Measurements from ENCODE around the gene TRPC3.

The TRPC3 gene

DNA sequence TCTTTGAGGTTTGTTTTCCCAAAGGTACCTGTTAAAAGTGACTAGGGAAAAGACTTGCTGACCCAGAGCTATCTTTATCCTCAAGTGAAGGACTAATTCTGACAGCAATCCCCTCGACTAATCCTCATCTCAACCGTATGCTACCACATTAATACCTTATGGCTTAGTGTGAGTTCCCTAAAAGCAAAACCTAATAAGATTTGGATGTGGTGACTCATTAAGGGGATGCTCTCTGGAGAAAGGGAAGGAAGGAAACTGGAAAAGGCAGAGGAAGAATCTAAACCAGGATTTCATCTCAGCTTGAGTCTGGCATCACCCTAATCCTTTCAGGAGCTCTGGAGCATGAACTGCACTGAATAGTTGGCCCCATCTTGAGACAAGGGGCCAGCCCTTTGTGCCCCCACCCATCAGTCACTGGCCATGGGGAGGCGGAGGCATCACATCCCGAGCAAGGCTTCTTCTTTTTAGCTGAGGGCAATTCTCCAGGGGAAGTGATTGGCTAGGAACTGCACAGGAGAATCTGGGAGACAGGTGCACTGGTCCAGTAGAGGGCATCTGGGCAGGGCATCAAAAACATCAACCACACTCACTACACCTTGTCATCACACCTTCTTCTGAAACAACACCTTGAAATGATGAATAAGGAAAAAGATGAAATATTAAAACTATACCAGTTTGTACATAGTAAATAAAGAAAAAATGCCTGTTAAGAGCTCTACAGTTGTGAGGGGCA is 74.7 kb downstream of the TRPC3 start:
- Histone ChIP-seq H4K91ac (ENCODE audit: low read depth, low read length) (no peak overlapping the region), H3K4me1 (ENCODE audit: control insufficient read depth in 1 of 2, insufficient read depth in 2 of 2, low read length in 2 of 2) (no peaks in the 10 kb centered on the region), H4K12ac (ENCODE audit: low read depth, low read length) (no peak overlapping the region), H2BK120ac (ENCODE audit: insufficient read depth, low read length, poor library complexity) (no peak overlapping the region), H3K27me3 (ENCODE audit: insufficient read depth, low read length) (no peaks in the 10 kb centered on the region), H3K36me3 (ENCODE audit: control insufficient read depth in 1 of 2, insufficient read depth in 2 of 2, low read length in 2 of 2) (no peaks in the 10 kb centered on the region), H3K4me3 (ENCODE audit: low read depth, low read length) (no peak overlapping the region), H3K4ac (ENCODE audit: low read depth, low read length) (no peak overlapping the region), H3K79me1 (ENCODE audit: low read length) (no peaks in the 10 kb centered on the region), H2BK5ac (ENCODE audit: low read depth, low read length, poor library complexity) (no peak overlapping the region), H3K9me3 (ENCODE audit: insufficient read depth, low read depth, low read length) (no peaks in the 10 kb centered on the region), H3K9ac (ENCODE audit: low read length) (no peak overlapping the region), H3K79me2 (ENCODE audit: control insufficient read depth, insufficient read depth, low read length, poor library complexity) (no peaks in the 10 kb centered on the region), H3K23ac (ENCODE audit: low read length) (no peak overlapping the region), H3K4me2 (ENCODE audit: low read length) (no peak overlapping the region), H4K8ac (ENCODE audit: low read depth, low read length) (no peak overlapping the region), H3K27ac (ENCODE audit: low read depth, low read length) (no peak overlapping the region), H2BK12ac (ENCODE audit: low read length) (no peak overlapping the region), H3K14ac (ENCODE audit: low read length) (no peak overlapping the region), H3K18ac (ENCODE audit: low read length) (no peak overlapping the region), H2AK5ac (ENCODE audit: low read length) (no peak overlapping the region), H2AFZ (ENCODE audit: insufficient read depth, low read length, poor library complexity) (no peak overlapping the region)
- DNase-seq = no peak
- WGBS (ENCODE audit: extremely low coverage, insufficient coverage, insufficient read length) = no CpG with 5 or more reads among the region's 4 CpGs

GRCh38 chr4:121876070-121876469 is 75.8 kb downstream of the TRPC3 start:
- Histone ChIP-seq H2AFZ (ENCODE audit: insufficient read depth, low read length, poor library complexity) (no peak overlapping the region), H3K27ac (ENCODE audit: low read depth, low read length) (no peak overlapping the region), H3K27me3 (ENCODE audit: insufficient read depth, low read length) (no peaks in the 10 kb centered on the region), H3K14ac (ENCODE audit: low read length) (no peak overlapping the region), H3K23ac (ENCODE audit: low read length) (no peak overlapping the region), H4K12ac (ENCODE audit: low read depth, low read length) (no peak overlapping the region), H3K4me1 (ENCODE audit: control insufficient read depth in 1 of 2, insufficient read depth in 2 of 2, low read length in 2 of 2) (no peaks in the 10 kb centered on the region), H3K79me2 (ENCODE audit: control insufficient read depth, insufficient read depth, low read length, poor library complexity) (no peaks in the 10 kb centered on the region), H3K4me2 (ENCODE audit: low read length) (no peak overlapping the region), H3K4ac (ENCODE audit: low read depth, low read length) (no peak overlapping the region), H3K79me1 (ENCODE audit: low read length) (no peaks in the 10 kb centered on the region), H4K8ac (ENCODE audit: low read depth, low read length) (no peak overlapping the region), H2BK120ac (ENCODE audit: insufficient read depth, low read length, poor library complexity) (no peak overlapping the region), H3K4me3 (ENCODE audit: low read depth, low read length) (no peak overlapping the region), H3K9ac (ENCODE audit: low read length) (no peak overlapping the region), H3K36me3 (ENCODE audit: control insufficient read depth in 1 of 2, insufficient read depth in 2 of 2, low read length in 2 of 2) (no peaks in the 10 kb centered on the region), H2AK5ac (ENCODE audit: low read length) (no peak overlapping the region), H2BK12ac (ENCODE audit: low read length) (no peak overlapping the region), H4K91ac (ENCODE audit: low read depth, low read length) (no peak overlapping the region), H2BK5ac (ENCODE audit: low read depth, low read length, poor library complexity) (no peak overlapping the region), H3K9me3 (ENCODE audit: insufficient read depth, low read depth, low read length) (no peaks in the 10 kb centered on the region), H3K18ac (ENCODE audit: low read length) (no peak overlapping the region)
- DNase-seq = no peak
- WGBS (ENCODE audit: extremely low coverage, insufficient coverage, insufficient read length) = no CpG with 5 or more reads among the region's 6 CpGs

GRCh38 chr4:121875652-121876051 is 76.2 kb downstream of the TRPC3 start:
- no peak overlapping the region for H2BK5ac ChIP-seq (ENCODE audit: low read depth, low read length, poor library complexity)
- H3K9ac ChIP-seq (ENCODE audit: low read length) = no peak overlapping the region
- H3K18ac ChIP-seq (ENCODE audit: low read length) = no peak overlapping the region
- no peak overlapping the region for H3K27ac ChIP-seq (ENCODE audit: low read depth, low read length)
- whole genome bisulfite sequencing (ENCODE audit: extremely low coverage, insufficient coverage, insufficient read length) = no CpG with 5 or more reads among the region's 2 CpGs
- H3K4ac ChIP-seq (ENCODE audit: low read depth, low read length) = no peak overlapping the region
- no peak overlapping the region for H4K12ac ChIP-seq (ENCODE audit: low read depth, low read length)
- no peaks in the 10 kb centered on the region for H3K9me3 ChIP-seq (ENCODE audit: insufficient read depth, low read depth, low read length)
- H2BK120ac ChIP-seq (ENCODE audit: insufficient read depth, low read length, poor library complexity) = no peak overlapping the region
- no peaks in the 10 kb centered on the region for H3K79me2 ChIP-seq (ENCODE audit: control insufficient read depth, insufficient read depth, low read length, poor library complexity)
- no peaks in the 10 kb centered on the region for H3K36me3 ChIP-seq (ENCODE audit: control insufficient read depth in 1 of 2, insufficient read depth in 2 of 2, low read length in 2 of 2)
- H3K4me3 ChIP-seq (ENCODE audit: low read depth, low read length) = no peak overlapping the region
- H2AFZ ChIP-seq (ENCODE audit: insufficient read depth, low read length, poor library complexity) = no peak overlapping the region
- no peak overlapping the region for H3K23ac ChIP-seq (ENCODE audit: low read length)
- no peaks in the 10 kb centered on the region for H3K27me3 ChIP-seq (ENCODE audit: insufficient read depth, low read length)
- H3K79me1 ChIP-seq (ENCODE audit: low read length) = no peaks in the 10 kb centered on the region
- DNase-seq = no peak
- no peak overlapping the region for H2BK12ac ChIP-seq (ENCODE audit: low read length)
- no peak overlapping the region for H4K8ac ChIP-seq (ENCODE audit: low read depth, low read length)
- H4K91ac ChIP-seq (ENCODE audit: low read depth, low read length) = no peak overlapping the region
- no peak overlapping the region for H3K14ac ChIP-seq (ENCODE audit: low read length)
- no peak overlapping the region for H3K4me2 ChIP-seq (ENCODE audit: low read length)
- no peak overlapping the region for H2AK5ac ChIP-seq (ENCODE audit: low read length)
- H3K4me1 ChIP-seq (ENCODE audit: control insufficient read depth in 1 of 2, insufficient read depth in 2 of 2, low read length in 2 of 2) = no peaks in the 10 kb centered on the region

- Histone ChIP-seq H3K79me2 (ENCODE audit: control insufficient read depth, insufficient read depth, low read length, poor library complexity) (no peaks in the 10 kb centered on the region), H4K8ac (ENCODE audit: low read depth, low read length) (no peak overlapping the region), H2AFZ (ENCODE audit: insufficient read depth, low read length, poor library complexity) (no peak overlapping the region), H3K4me3 (ENCODE audit: low read depth, low read length) (no peak overlapping the region), H4K91ac (ENCODE audit: low read depth, low read length) (no peak overlapping the region), H4K12ac (ENCODE audit: low read depth, low read length) (no peak overlapping the region), H3K23ac (ENCODE audit: low read length) (no peak overlapping the region), H3K18ac (ENCODE audit: low read length) (no peak overlapping the region), H3K4me2 (ENCODE audit: low read length) (no peak overlapping the region), H2BK5ac (ENCODE audit: low read depth, low read length, poor library complexity) (no peak overlapping the region), H2BK12ac (ENCODE audit: low read length) (no peak overlapping the region), H2BK120ac (ENCODE audit: insufficient read depth, low read length, poor library complexity) (no peak overlapping the region), H3K4ac (ENCODE audit: low read depth, low read length) (no peak overlapping the region), H3K79me1 (ENCODE audit: low read length) (peaks cover 3% of the 10 kb centered on the region), H3K27me3 (ENCODE audit: insufficient read depth, low read length) (no peaks in the 10 kb centered on the region), H3K4me1 (ENCODE audit: control insufficient read depth in 1 of 2, insufficient read depth in 2 of 2, low read length in 2 of 2) (peaks cover 2 to 4% of the 10 kb centered on the region in 2 experiments), H3K14ac (ENCODE audit: low read length) (no peak overlapping the region), H3K27ac (ENCODE audit: low read depth, low read length) (no peak overlapping the region), H3K9ac (ENCODE audit: low read length) (no peak overlapping the region), H2AK5ac (ENCODE audit: low read length) (no peak overlapping the region), H3K36me3 (ENCODE audit: control insufficient read depth in 1 of 2, insufficient read depth in 2 of 2, low read length in 2 of 2) (no peaks in the 10 kb centered on the region), H3K9me3 (ENCODE audit: insufficient read depth, low read depth, low read length) (no peaks in the 10 kb centered on the region)
- WGBS (ENCODE audit: extremely low coverage, insufficient coverage, insufficient read length) = no CpG with 5 or more reads among the region's 3 CpGs
- DNase-seq = peak; percentile 1 to 29
Measured at GRCh38 chr4:121873604-121874003, 78.3 kb downstream of the TRPC3 start.

Measured in trophoblast cell (in vitro differentiated cells and primary cell).